ENCODE results near the gene TRIM28.

TRIM28 gene

DNA sequence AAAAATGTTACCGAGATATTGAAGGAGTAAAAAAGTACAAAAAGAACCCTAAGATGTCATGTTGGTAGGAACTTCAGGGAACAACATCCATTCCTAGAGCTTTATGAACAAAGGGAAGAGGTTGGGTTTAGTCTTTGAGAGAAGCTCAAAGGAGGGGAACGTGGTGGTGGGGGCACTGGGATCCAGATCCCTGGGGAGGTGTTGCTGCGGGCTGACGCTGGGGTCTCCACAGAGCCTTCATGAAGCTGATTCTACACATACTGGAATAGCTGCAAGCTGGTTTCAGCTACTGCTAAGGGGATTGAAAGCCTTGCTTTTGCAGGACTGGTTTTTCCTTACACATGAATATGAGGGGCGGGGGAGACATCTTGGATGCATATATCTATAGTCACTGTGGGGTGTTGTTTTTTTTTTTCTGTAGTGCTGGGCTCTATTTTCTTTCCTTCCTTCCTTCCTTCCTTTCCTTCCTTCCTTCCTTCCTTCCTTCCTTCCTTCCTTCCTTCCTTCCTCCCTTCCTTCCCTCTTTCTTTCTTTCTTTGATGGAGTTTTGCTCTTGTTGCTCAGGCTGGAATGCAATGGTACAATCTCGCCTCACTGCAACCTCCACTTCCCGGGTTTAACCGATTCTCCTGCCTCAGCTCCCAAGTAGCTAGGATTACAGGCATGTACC is 35.7 kb downstream of the TRIM28 start:
- no peak for DNase-seq

DNA sequence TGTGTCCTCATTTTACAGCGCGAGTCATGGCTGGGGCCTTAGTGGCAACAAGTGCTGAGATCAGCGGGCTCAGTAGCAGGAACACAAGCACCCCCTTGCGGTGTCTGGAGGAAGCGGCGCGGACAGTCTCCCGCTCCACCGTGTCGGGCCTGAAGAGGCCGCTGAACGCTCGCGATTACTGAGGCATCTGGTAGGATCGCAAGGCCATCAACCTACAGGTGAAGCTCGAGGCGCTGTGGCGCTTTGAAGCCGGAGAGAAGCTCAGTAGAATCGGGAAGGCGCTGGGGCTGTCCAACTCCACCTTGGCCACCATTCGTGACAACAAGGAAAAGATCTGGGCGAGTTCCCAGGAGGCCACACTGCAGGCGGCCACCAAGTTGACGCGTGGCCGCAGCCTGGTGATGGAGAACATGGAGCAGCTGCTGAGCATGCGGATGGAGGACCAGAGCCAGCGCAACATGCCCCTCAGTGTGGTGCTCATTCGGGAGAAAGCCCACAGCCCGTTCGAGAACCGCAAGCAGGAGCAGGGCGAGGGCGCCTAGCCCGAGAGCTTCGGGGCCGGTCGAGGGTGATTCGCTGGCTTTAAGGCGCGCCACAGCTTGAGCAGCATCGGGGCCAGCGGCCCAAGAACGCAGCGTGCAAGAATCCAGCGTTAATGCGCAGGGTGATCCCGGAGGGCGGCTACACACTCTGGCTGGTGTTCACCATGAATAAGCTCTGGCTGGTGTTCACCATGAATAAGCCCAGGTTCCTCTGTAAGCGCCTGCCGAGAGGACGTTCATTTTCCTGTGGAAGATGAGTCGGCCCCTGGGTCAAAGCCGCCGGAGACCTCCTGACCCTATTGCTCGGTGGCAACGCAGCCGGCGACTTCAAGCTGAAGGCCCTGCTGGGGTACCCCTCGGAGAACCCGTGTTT is 37.6 kb downstream of the TRIM28 start:
- no peak for DNase-seq

DNA sequence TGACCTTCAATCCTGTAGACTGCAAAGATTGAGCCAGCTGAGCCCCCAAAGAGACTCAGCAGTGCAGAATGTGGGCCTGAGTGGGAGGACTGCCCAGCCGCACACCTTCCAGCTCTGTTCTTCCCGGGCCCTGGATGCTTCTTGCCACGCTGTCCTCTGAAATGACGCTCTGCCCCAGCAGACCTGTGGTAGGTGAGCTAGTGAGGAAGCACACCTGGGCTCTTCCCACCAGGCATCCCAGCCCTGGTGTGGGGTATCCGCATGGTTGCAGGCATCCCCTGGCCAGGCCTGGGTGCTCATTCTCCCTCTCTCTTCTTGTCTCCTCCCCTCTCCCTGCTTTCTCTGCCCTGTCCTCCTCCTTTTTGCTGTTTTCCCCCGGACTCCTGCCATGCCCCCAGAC is 39.1 kb downstream of the TRIM28 start:
- no peak for DNase-seq

DNA sequence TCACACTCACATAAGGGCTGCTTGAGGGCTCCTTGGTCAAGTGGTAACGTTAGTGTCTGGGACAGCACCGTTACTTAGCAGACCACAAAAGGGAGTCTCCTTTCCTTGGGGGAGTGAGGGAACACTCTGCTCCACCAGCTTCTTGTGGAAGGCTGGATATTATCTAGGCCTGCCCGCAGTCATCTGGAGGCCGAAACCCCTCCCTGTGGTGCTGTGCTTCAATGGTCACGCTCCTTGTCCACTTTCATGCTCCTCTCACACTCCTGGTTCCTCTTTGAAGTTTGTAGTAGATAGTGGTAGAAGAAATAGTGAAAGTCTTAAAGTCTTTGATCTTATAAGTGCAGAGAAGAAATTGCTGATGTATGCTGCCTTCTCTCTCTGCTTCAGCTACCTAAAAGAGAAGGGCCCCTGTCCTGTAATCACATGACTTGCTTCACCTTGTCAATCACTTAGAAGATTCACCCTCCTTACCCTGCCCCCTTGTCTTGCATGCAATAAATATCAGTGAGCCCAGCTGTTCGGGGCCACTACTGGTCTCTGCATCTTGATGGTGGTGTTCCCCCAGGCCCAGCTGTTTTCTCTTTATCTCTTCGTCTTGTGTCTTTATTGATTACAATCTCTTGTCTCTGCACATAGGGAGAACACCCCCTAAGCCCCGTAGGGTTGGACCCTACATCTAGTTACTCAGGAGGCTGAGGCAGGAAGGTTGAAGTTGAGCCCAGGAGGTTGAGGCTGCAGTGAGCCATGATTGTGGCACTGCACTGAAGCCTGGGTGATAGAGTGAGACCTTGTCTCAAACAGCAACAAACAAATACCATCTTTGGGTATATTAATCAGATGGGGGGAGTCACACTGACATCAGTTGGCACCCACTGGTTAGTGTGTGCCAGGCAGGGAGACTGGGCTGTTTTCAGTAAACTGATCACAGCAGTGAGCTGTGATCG is 40.9 kb downstream of the TRIM28 start:
- DNase-seq, result no peak

DNA sequence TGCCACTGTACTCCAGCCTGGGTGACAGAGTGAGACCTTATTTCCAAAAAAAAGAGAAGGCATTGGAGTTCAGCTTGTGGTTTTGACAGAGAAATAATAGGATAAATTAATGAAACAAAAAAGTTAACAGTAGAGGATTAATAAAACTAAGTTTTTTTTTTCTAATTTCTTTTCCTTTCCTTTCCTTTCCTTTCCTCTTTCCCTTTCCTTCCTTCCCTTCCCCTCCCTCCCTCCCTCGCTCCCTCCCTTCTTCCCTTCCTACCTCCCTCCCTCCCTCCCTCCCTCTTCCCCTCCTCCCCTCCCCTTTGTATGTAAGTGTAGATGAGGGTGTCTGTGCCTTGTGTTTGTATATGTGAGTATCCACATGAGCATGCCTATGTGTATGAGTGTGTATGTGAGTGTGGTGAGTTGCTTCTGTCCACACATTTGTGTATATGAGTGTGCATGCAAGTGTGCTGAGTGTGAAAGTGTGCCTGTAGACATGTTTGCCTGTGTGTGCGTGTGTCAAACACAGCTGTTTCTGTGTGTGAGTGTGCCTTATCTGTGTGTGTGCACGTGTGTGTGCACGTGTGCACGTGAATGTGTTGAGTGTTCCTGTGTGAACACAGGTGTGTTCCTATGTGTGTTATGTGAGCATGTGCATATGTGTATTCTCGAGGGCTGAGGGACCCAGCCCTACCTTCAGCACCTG is 41.7 kb downstream of the TRIM28 start:
- no peak for DNase-seq

DNA sequence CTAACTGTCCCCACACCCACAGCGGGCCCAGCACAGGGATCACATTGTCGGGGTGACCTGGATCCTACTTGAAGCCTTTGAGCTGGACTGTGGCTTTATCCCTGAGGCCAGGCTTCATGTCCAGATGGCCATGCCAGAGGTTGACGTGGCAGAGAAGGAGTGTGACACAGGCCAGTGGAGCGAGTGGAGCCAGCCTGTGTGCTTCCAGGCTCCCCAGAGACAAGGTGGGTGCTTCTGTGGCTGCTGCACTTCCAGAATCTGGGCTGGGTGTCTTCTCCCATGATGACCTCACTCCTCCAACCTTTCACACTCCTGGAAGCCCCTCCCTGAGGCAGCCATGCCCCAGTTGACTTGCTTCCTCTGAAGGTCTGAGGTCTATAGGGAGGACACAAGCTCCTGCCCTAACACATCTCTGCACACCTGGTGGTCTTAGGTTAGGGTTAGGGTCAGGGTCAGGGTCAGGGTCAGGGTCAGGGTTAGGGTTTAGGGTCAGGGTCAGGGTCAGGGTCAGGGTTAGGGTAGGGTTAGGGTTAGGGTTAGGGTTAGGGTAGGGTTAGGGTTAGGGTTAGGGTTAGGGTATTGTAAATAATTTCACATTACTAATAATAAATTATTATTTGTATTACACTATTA is 42.4 kb downstream of the TRIM28 start:
- no peak for DNase-seq

All from NCI-H446 (cell line).